Measurements from ENCODE around the gene ADPRHL1. TPM values are rescaled to one million over a fixed set of nuclear protein-coding genes. Genes with fewer than 3 reads are reported as not detected.

Gene ADPRHL1
- total RNA-seq, 2 donors from 2014 or later = 1.4 to 2.1 TPM

- Mint-ChIP-seq H3K27ac (no peak overlapping the region), H3K4me1 (ENCODE audit: low read depth) (no peaks in the 10 kb centered on the region), H3K4me3 (no peak overlapping the region), H3K9me3 (no peaks in the 10 kb centered on the region), H3K36me3 (ENCODE audit: insufficient read depth in 2 of 2) (no peaks in the 10 kb centered on the region), H3K27me3 (ENCODE audit: low read depth) (no peaks in the 10 kb centered on the region)
- DNase-seq (no peak), ATAC-seq (replicated peaks in 1 of 2) (no peak)
Observed at GRCh38 chr13:113350938-113351335, 102.4 kb downstream of the ADPRHL1 start.

GRCh38 chr13:113350065-113350937 lies 103.0 kb downstream of the ADPRHL1 start:
- no peak for DNase-seq
- no peaks in the 10 kb centered on the region for H3K4me1 Mint-ChIP-seq (ENCODE audit: low read depth)
- no peak overlapping the region for H3K27ac Mint-ChIP-seq
- peak in 1 of 2 donors; percentile 27 for ATAC-seq (replicated peaks in 1 of 2)
- peaks cover 0 to 2% of the 10 kb centered on the region in 2 donors for H3K9me3 Mint-ChIP-seq
- H3K36me3 Mint-ChIP-seq (ENCODE audit: insufficient read depth in 2 of 2) = peaks cover 3 to 4% of the 10 kb centered on the region in 2 donors
- no peaks in the 10 kb centered on the region for H3K27me3 Mint-ChIP-seq (ENCODE audit: low read depth)
- no peak overlapping the region for H3K4me3 Mint-ChIP-seq

Other genes starting within 250 kb of the ADPRHL1 start
- gene PCID2, start 244.8 kb downstream of the ADPRHL1 start, total RNA-seq = 10 to 100 TPM; 76.8 to 83.1 TPM
- gene CUL4A, start 243.9 kb downstream of the ADPRHL1 start, total RNA-seq = 10 to 100 TPM; 71.4 to 82.1 TPM
- 10 to 100 TPM; 55.4 to 66.8 TPM for gene LAMP1, start 156.2 kb downstream of the ADPRHL1 start, total RNA-seq
- gene GRTP1, start 89.4 kb downstream of the ADPRHL1 start, total RNA-seq = 1 to 10 TPM in 1 of 2 donors, under 1 TPM in 1; 0.79 to 2.5 TPM
- 10 to 100 TPM; 24.6 to 26.2 TPM for gene DCUN1D2, start 37.2 kb upstream of the ADPRHL1 start, total RNA-seq
- 10 to 100 TPM; 87.5 to 99.2 TPM for gene TFDP1, start 131.3 kb upstream of the ADPRHL1 start, total RNA-seq
- gene ATP4B, start 204.7 kb upstream of the ADPRHL1 start, total RNA-seq = not detected
- gene GRK1, start 213.7 kb upstream of the ADPRHL1 start, total RNA-seq = under 1 TPM in 1 of 2 donors, not detected in 1; 0.22 TPM

Data from activated T-cell treated with anti-CD3 and anti-CD28 coated beads, Interleukin-2, amount 50 U/mL, for 72 hours (primary cell).